Neural progenitor cell (in vitro differentiated cells): ENCODE measurements around the gene POLR3F.

ENCODE experiments used
- EZH2 ChIP-seq: fragments of 200-600 bp; sonication (generic); IDR thresholded peaks from 2 replicates; pipeline ENCODE4 v1.6.1; 2017; ENCODE audit warnings: antibody characterized with exemption, mild to moderate bottlenecking, moderate library complexity
- TF ChIP-seq, protein P1 (sequence below): fragments of 200-600 bp; sonication (generic); IDR thresholded peaks from 2 replicates; pipeline ENCODE4 v1.5.1; 2017; ENCODE audit warnings: antibody characterized with exemption, mild to moderate bottlenecking

DNA sequence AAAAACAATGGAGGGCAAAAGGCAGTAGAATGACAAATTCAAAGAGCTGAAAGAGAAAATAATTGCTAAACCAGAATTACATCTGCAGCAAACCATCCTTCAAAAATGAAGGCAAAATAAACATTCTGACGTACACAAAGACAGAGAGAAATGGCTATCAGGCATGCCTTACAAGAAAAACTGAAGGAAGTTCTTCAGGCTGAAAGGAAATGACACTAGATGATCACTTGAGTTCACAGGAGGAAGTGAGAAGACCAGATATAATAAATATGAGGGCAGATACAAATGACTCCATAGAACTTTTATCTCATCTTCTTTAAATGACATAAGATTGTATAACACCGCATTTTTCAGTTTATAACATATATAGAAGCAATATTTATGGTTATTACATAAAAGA lies 30.3 kb upstream of the POLR3F start:
- TF ChIP-seq, protein P1, sequence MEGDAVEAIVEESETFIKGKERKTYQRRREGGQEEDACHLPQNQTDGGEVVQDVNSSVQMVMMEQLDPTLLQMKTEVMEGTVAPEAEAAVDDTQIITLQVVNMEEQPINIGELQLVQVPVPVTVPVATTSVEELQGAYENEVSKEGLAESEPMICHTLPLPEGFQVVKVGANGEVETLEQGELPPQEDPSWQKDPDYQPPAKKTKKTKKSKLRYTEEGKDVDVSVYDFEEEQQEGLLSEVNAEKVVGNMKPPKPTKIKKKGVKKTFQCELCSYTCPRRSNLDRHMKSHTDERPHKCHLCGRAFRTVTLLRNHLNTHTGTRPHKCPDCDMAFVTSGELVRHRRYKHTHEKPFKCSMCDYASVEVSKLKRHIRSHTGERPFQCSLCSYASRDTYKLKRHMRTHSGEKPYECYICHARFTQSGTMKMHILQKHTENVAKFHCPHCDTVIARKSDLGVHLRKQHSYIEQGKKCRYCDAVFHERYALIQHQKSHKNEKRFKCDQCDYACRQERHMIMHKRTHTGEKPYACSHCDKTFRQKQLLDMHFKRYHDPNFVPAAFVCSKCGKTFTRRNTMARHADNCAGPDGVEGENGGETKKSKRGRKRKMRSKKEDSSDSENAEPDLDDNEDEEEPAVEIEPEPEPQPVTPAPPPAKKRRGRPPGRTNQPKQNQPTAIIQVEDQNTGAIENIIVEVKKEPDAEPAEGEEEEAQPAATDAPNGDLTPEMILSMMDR, result no peak
- TF ChIP-seq EZH2, result no peak
